Neuronal stem cell (in vitro differentiated cells): ENCODE measurements around the gene C13orf46.

Experiments used
- DNase-seq: peaks from one replicate; pipeline ENCODE4 v3.0.0-alpha.2; 2013; ENCODE audit warnings: low spot score
- H2AFZ ChIP-seq: one replicate; pipeline ENCODE4 v1.6.1; 2013; ENCODE audit warnings: mild to moderate bottlenecking, low read length, inconsistent platforms
- H2AK5ac ChIP-seq: 2 replicates; pipeline ENCODE4 v1.6.1; 2013; ENCODE audit warnings: low read depth, mild to moderate bottlenecking, inconsistent platforms, low read length, moderate library complexity, mixed read lengths
- H2BK120ac ChIP-seq: 2 replicates; pipeline ENCODE4 v1.6.1; 2013; ENCODE audit warnings: low read depth, mild to moderate bottlenecking, inconsistent platforms, low read length, moderate library complexity, mixed read lengths
- H2BK12ac ChIP-seq: one replicate; pipeline ENCODE4 v1.6.1; 2013; ENCODE audit warnings: low read length, inconsistent platforms
- H2BK15ac ChIP-seq: 2 replicates; pipeline ENCODE4 v1.6.1; 2013; ENCODE audit warnings: mild to moderate bottlenecking, low read length, inconsistent platforms, mixed read lengths
- H2BK5ac ChIP-seq: one replicate; pipeline ENCODE4 v1.6.1; 2013; ENCODE audit warnings: inconsistent platforms, mild to moderate bottlenecking, low read length, moderate library complexity
- H3K14ac ChIP-seq: one replicate; pipeline ENCODE4 v1.6.1; 2013; ENCODE audit warnings: low read length, inconsistent platforms
- H3K18ac ChIP-seq: 2 replicates; pipeline ENCODE4 v1.6.1; 2013; ENCODE audit warnings: low read length, inconsistent platforms
- H3K23ac ChIP-seq: 2 replicates; pipeline ENCODE4 v1.6.1; 2013; ENCODE audit warnings: low read depth, mild to moderate bottlenecking, mixed read lengths, low read length, inconsistent platforms; ENCODE audit not compliant: poor library complexity
- H3K27ac ChIP-seq: replicated peaks from 3 replicates; pipeline ENCODE4 v1.5.1; 2013; ENCODE audit warnings: low read length, inconsistent platforms
- H3K27me3 ChIP-seq, 3 experiments: 2 replicates each; pipeline ENCODE4 v1.6.1; 2013; ENCODE audit warnings: low read length in 3 of 3, mild to moderate bottlenecking in 2 of 3, inconsistent platforms in 1 of 3, low read depth in 1 of 3, mixed read lengths in 1 of 3, moderate library complexity in 1 of 3; ENCODE audit not compliant: control insufficient read depth in 3 of 3, insufficient read depth in 3 of 3
- H3K36me3 ChIP-seq, 2 donors: replicated peaks in 1 of 2; 2 replicates each; pipeline ENCODE4 v1.6.1; 2013; ENCODE audit warnings: low read length in 2 of 2; ENCODE audit not compliant: control insufficient read depth in 2 of 2, insufficient read depth in 2 of 2
- H3K4ac ChIP-seq: 2 replicates; pipeline ENCODE4 v1.6.1; 2013; ENCODE audit warnings: inconsistent platforms, mild to moderate bottlenecking, low read length, moderate library complexity
- H3K4me1 ChIP-seq, 2 donors: 1 replicate in 1 of 2; 2 replicates in 1 of 2; pipeline ENCODE4 v1.6.1; 2013; ENCODE audit warnings: low read length in 2 of 2, low read depth in 1 of 2; ENCODE audit not compliant: control insufficient read depth in 2 of 2, insufficient read depth in 1 of 2
- H3K4me2 ChIP-seq: one replicate; pipeline ENCODE4 v1.6.1; 2013; ENCODE audit warnings: mild to moderate bottlenecking, low read length, inconsistent platforms; ENCODE audit not compliant: insufficient read depth, poor library complexity, severe bottlenecking
- H3K4me3 ChIP-seq, 2 donors: 2 replicates each; pipeline ENCODE4 v1.5.1; 2013; ENCODE audit warnings: low read length in 2 of 2, mild to moderate bottlenecking in 2 of 2, inconsistent platforms in 1 of 2, moderate library complexity in 1 of 2
- H3K79me1 ChIP-seq: one replicate; pipeline ENCODE4 v1.6.1; 2013; ENCODE audit warnings: low read depth, mild to moderate bottlenecking, inconsistent platforms, low read length, moderate library complexity
- H3K9ac ChIP-seq: one replicate; pipeline ENCODE4 v1.6.1; 2013; ENCODE audit warnings: mild to moderate bottlenecking, low read depth, low read length, inconsistent platforms; ENCODE audit not compliant: poor library complexity
- H3K9me3 ChIP-seq, 2 donors: replicated peaks in 1 of 2; 2 replicates each; pipeline versions ENCODE3 to v1.6.1; 2013; ENCODE audit warnings: low read length in 2 of 2, mild to moderate bottlenecking in 2 of 2, inconsistent platforms in 1 of 2, low read depth in 1 of 2, mixed read lengths in 1 of 2, moderate library complexity in 1 of 2; ENCODE audit not compliant: control insufficient read depth in 2 of 2, insufficient read depth in 1 of 2
- H4K8ac ChIP-seq: one replicate; pipeline ENCODE4 v1.6.1; 2013; ENCODE audit warnings: low read depth, mild to moderate bottlenecking, inconsistent platforms, low read length, moderate library complexity
- H4K91ac ChIP-seq: one replicate; pipeline ENCODE4 v1.6.1; 2013; ENCODE audit warnings: low read length, low read depth, mild to moderate bottlenecking, inconsistent platforms; ENCODE audit not compliant: poor library complexity
- WGBS, 2 donors: extraction: QIAGEN DNeasy Blood & Tissue Kit; methylation state at CpG; one replicate each; pipeline ENCODE4 v1.1.7; 2013; ENCODE audit warnings: missing lambda C conversion rate in 2 of 2, mixed read lengths in 1 of 2; ENCODE audit not compliant: insufficient read length in 2 of 2, insufficient replicate concordance in 1 of 2; ENCODE audit errors: extremely low coverage in 2 of 2; 5-methylcytosine and 5-hydroxymethylcytosine counted together

Gene C13orf46

GRCh38 chr13:113974304-113975281 is 717 bp upstream of the C13orf46 start:
- no peak overlapping the region for H4K91ac ChIP-seq
- no peaks in the 10 kb centered on the region for H3K79me1 ChIP-seq
- peaks cover 4 to 53% of the 10 kb centered on the region in 2 donors for H3K36me3 ChIP-seq
- H3K4ac ChIP-seq: no peak overlapping the region
- H3K9ac ChIP-seq: no peak overlapping the region
- H2BK120ac ChIP-seq: no peak overlapping the region
- no peak overlapping the region for H2AK5ac ChIP-seq
- H3K27me3 ChIP-seq: no peaks in the 10 kb centered on the region
- DNase-seq: no peak
- no peak overlapping the region for H3K27ac ChIP-seq
- peak overlapping the region; percentile 60 for H3K18ac ChIP-seq
- H2BK12ac ChIP-seq: peak overlapping the region; percentile 93
- no peak overlapping the region for H2AFZ ChIP-seq
- no peak overlapping the region for H3K23ac ChIP-seq
- peak overlapping the region; percentile 10 for H2BK15ac ChIP-seq
- no CpG with 5 or more reads among the region's 56 CpGs for WGBS, 2 donors
- H4K8ac ChIP-seq: no peak overlapping the region
- H3K4me3 ChIP-seq: no peak overlapping the region
- H2BK5ac ChIP-seq: no peak overlapping the region
- no peak overlapping the region for H3K4me2 ChIP-seq
- peaks cover 0 to under 1% of the 10 kb centered on the region in 2 donors for H3K9me3 ChIP-seq
- peak overlapping the region; percentile 90 for H3K14ac ChIP-seq
- peaks cover 6 to 9% of the 10 kb centered on the region in 2 donors for H3K4me1 ChIP-seq

- Histone ChIP-seq H3K4me3 (peak overlapping the region in 1 of 2 donors; percentile 20), H3K27ac (no peak overlapping the region), H3K9ac (no peak overlapping the region), H3K36me3 (peaks cover 0 to 34% of the 10 kb centered on the region in 2 donors), H3K79me1 (no peaks in the 10 kb centered on the region), H2BK15ac (no peak overlapping the region), H3K23ac (peak overlapping the region; percentile 92), H3K4me2 (no peak overlapping the region), H3K27me3 (no peaks in the 10 kb centered on the region), H2BK12ac (no peak overlapping the region), H2AFZ (no peak overlapping the region), H4K8ac (peak overlapping the region; percentile 32), H3K4ac (no peak overlapping the region), H2AK5ac (peak overlapping the region; percentile 90), H2BK120ac (no peak overlapping the region), H2BK5ac (peak overlapping the region; percentile 45), H4K91ac (peak overlapping the region; percentile 56), H3K9me3 (no peaks in the 10 kb centered on the region), H3K18ac (peak overlapping the region; percentile 59), H3K4me1 (peaks cover 6 to 9% of the 10 kb centered on the region in 2 donors), H3K14ac (peak overlapping the region; percentile 63)
- WGBS, 2 donors: no CpG with 5 or more reads among the region's 36 CpGs
- DNase-seq: no peak
Measured at GRCh38 chr13:113972451-113973217, 1.2 kb downstream of the C13orf46 start.

- Histone ChIP-seq H2AK5ac (peak overlapping the region; percentile 90), H2BK120ac (no peak overlapping the region), H4K91ac (no peak overlapping the region), H3K36me3 (peaks cover 0 to 24% of the 10 kb centered on the region in 2 donors), H3K9ac (peak overlapping the region; percentile 17), H3K9me3 (peaks cover under 1 to 3% of the 10 kb centered on the region in 2 donors), H2AFZ (no peak overlapping the region), H3K4ac (no peak overlapping the region), H3K4me3 (no peak overlapping the region), H3K18ac (peak overlapping the region; percentile 84), H3K27me3 (no peaks in the 10 kb centered on the region), H2BK15ac (peak overlapping the region; percentile 11), H3K27ac (no peak overlapping the region), H2BK12ac (no peak overlapping the region), H2BK5ac (peak overlapping the region; percentile 46), H3K4me2 (no peak overlapping the region), H3K4me1 (peaks cover 0 to 2% of the 10 kb centered on the region in 2 donors), H3K79me1 (no peaks in the 10 kb centered on the region), H4K8ac (no peak overlapping the region), H3K14ac (peak overlapping the region; percentile 67), H3K23ac (no peak overlapping the region)
- WGBS, 2 donors: no CpG with 5 or more reads among the region's 36 CpGs
- no peak for DNase-seq
Measured at GRCh38 chr13:113971471-113972231, 2.2 kb downstream of the C13orf46 start.
